Upper lobe of left lung (tissue), 6 donors: ENCODE data around the gene IL10RB. TPM values are rescaled to one million over a fixed set of nuclear protein-coding genes. Genes with fewer than 3 reads are reported as not detected.
A peak's percentile ranks its signal among the peaks of the same experiment; 100 is the strongest.

Experiments used
- ATAC-seq, 2 donors: fragments of 200-7000 bp; cut with Tn5 transposase; one replicate each; pipeline ENCODE4 v1.9.1; 2022; ENCODE audit warnings: mild to moderate bottlenecking in 2 of 2, moderate library complexity in 2 of 2; ENCODE audit not compliant: low FRiP score in 2 of 2
- DNase-seq, 2 donors: peaks; one replicate each; pipeline ENCODE4 v3.0.0-alpha.2; 2019 to 2020
- H3K27ac ChIP-seq, 4 donors: fragments of 200-600 bp; sonication (generic); one replicate each; pipeline ENCODE4 v1.5.1; 2016 to 2019
- H3K27me3 ChIP-seq, 4 donors: fragments of 200-600 bp; sonication (generic); one replicate each; pipeline ENCODE4 v1.5.1; 2017 to 2019
- H3K36me3 ChIP-seq, 4 donors: fragments of 200-600 bp; sonication (generic); one replicate each; pipeline ENCODE4 v1.5.1; 2016 to 2019
- H3K4me1 ChIP-seq, 4 donors: fragments of 200-600 bp; sonication (generic); one replicate each; pipeline ENCODE4 v1.5.1; 2018 to 2019
- H3K4me3 ChIP-seq, 4 donors: fragments of 200-600 bp; sonication (generic); one replicate each; pipeline ENCODE4 v1.5.1; 2017 to 2019; ENCODE audit warnings: mild to moderate bottlenecking in 2 of 4, moderate library complexity in 1 of 4
- H3K9me3 ChIP-seq, 4 donors: fragments of 200-600 bp; sonication (generic); one replicate each; pipeline ENCODE4 v1.5.1; 2018 to 2019
- CTCF ChIP-seq, 6 experiments: fragments of 450-650 bp in 4 of 6; fragments of 200-600 bp in 2 of 6; sonication (generic) in 2 of 6; IDR thresholded peaks; one replicate each; pipeline ENCODE4 v1.5.1; 2016 to 2019; ENCODE audit warnings: antibody characterized with exemption in 6 of 6
- EP300 ChIP-seq, 4 donors: sonication (generic); formaldehyde crosslinking; IDR thresholded peaks; one replicate each; pipeline ENCODE4 v1.5.1; 2017; ENCODE audit warnings: antibody characterized with exemption in 4 of 4, control low read depth in 2 of 4
- POLR2A ChIP-seq, 4 donors: fragments of 450-650 bp; IDR thresholded peaks; one replicate each; pipeline ENCODE4 v1.5.1; 2016 to 2017; ENCODE audit warnings: antibody characterized with exemption in 4 of 4, mild to moderate bottlenecking in 2 of 4
- POLR2AphosphoS5 ChIP-seq, 2 donors: sonication (generic); formaldehyde crosslinking; IDR thresholded peaks; one replicate each; pipeline ENCODE4 v1.5.1; 2017; ENCODE audit warnings: antibody characterized with exemption in 2 of 2
- WGBS, 2 donors: methylation state at CpG; one replicate each; pipeline ENCODE4 v1.1.5; 2017 to 2018; 5-methylcytosine and 5-hydroxymethylcytosine counted together
- total RNA-seq, 6 donors: library from RNA; depleted of rRNA in 4 of 6; stranded (reverse); fragments of >200 nt in 4 of 6; gene quantifications; one replicate each; pipeline versions ENCODE4 v1.1.0 to v1.2.1, GENCODE V29; 2016 to 2021
- donor health status: DM: no; HTN: no; CAD: no; lungs with moderate emphysema.
- donor health status: DM: no; HTN: yes; CAD: no; lungs with severe emphysema.

IL10RB gene
- total RNA-seq, 6 donors from 2014 or later = 11.5 to 49.2 (median 41.0) TPM

- TF ChIP-seq POLR2AphosphoS5 (IDR thresholded peaks at IDR 0.05) (no peak), POLR2A (IDR thresholded peaks at IDR 0.05) (no peak), CTCF (IDR thresholded peaks at IDR 0.05) (no peak), EP300 (IDR thresholded peaks at IDR 0.05) (no peak)
- no peaks in the 10 kb centered on the region for H3K36me3 ChIP-seq
- no peaks in the 10 kb centered on the region for H3K27me3 ChIP-seq
- DNase-seq (no peak), ATAC-seq (no peak)
- 90 to 98% methylated on average over 4 of the region's 4 CpGs for WGBS, 2 donors
- H3K9me3 ChIP-seq = no peaks in the 10 kb centered on the region
- no peak overlapping the region for H3K4me3 ChIP-seq
- peak overlapping the region in 3 of 4 donors; percentile 4 to 67 (median 30) for H3K27ac ChIP-seq
- peaks cover 10 to 22% (median 19%) of the 10 kb centered on the region in 4 donors for H3K4me1 ChIP-seq
Observed at GRCh38 chr21:33305344-33305671, 39.1 kb downstream of the IL10RB start.

DNA sequence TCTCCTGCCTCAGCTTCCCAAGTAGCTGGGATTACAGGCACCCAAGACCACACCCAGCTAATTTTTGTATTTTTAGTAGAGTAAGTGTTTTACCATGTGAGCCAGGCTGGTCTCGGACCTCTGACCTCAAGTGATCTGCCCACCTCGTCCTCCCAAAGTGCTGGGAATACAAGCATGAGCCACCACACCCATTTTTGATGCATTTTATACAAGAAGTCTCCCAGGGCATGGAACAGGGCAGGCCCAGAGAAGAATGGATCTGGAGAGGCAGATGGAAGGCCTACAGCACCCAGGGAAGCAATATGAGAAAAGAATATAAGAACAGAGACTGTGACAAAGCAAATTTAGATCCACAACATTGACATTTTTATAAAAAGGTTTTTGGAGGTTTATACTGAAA, 39.8 kb downstream of the IL10RB start:
- H3K36me3 ChIP-seq = no peaks in the 10 kb centered on the region
- H3K9me3 ChIP-seq = no peaks in the 10 kb centered on the region
- H3K4me1 ChIP-seq = peaks cover 10 to 17% (median 13%) of the 10 kb centered on the region in 4 donors
- ATAC-seq (no peak), DNase-seq (no peak)
- H3K27me3 ChIP-seq = no peaks in the 10 kb centered on the region
- no peak for TF ChIP-seq CTCF (IDR thresholded peaks at IDR 0.05)
- TF ChIP-seq POLR2A (IDR thresholded peaks at IDR 0.05) = no peak
- TF ChIP-seq POLR2AphosphoS5 (IDR thresholded peaks at IDR 0.05) = no peak
- TF ChIP-seq EP300 (IDR thresholded peaks at IDR 0.05) = no peak
- no peak overlapping the region for H3K27ac ChIP-seq
- no peak overlapping the region for H3K4me3 ChIP-seq
- WGBS, 2 donors = 89 to 100% methylated on average over 1 to 2 of the region's 2 CpGs

GRCh38 chr21:33308586-33309490, 42.7 kb downstream of the IL10RB start:
- H3K4me3 ChIP-seq = no peak overlapping the region
- no peaks in the 10 kb centered on the region for H3K27me3 ChIP-seq
- WGBS, 2 donors = 39 to 43% methylated on average over 6 of the region's 6 CpGs
- peaks cover 0 to 4% (median 0%) of the 10 kb centered on the region in 4 donors for H3K4me1 ChIP-seq
- TF ChIP-seq EP300 (IDR thresholded peaks at IDR 0.05) = no peak
- no peaks in the 10 kb centered on the region for H3K9me3 ChIP-seq
- H3K36me3 ChIP-seq = no peaks in the 10 kb centered on the region
- DNase-seq (no peak), ATAC-seq (no peak)
- no peak overlapping the region for H3K27ac ChIP-seq

DNA sequence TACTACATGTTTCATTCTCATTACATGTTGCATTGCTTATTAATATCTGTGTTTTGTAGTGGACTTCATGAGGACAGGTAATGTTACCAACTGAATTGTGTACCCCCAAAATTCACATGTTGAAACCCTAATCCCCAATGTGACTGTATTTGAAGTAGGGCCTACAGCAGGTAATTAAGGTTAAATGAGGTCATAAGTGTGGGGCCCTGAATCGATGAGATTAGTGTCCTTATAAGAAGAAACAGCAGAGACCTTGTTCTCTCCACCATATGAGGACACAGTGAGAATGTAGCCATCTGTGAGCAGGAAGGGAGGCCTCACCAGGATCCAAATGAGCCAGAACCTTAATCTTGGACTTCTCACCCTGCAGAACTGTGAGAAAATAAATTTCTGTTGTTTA, 43.6 kb downstream of the IL10RB start:
- ATAC-seq (no peak), DNase-seq (no peak)
- no peaks in the 10 kb centered on the region for H3K36me3 ChIP-seq
- no peaks in the 10 kb centered on the region for H3K9me3 ChIP-seq
- no peak overlapping the region for H3K4me3 ChIP-seq
- H3K4me1 ChIP-seq = peaks cover 0 to 4% (median 0%) of the 10 kb centered on the region in 4 donors
- H3K27ac ChIP-seq = no peak overlapping the region
- 83 to 100% methylated on average over 1 of the region's 1 CpG for WGBS, 2 donors
- H3K27me3 ChIP-seq = no peaks in the 10 kb centered on the region
- no peak for TF ChIP-seq CTCF (IDR thresholded peaks at IDR 0.05)
- TF ChIP-seq POLR2A (IDR thresholded peaks at IDR 0.05) = no peak
- TF ChIP-seq POLR2AphosphoS5 (IDR thresholded peaks at IDR 0.05) = no peak
- TF ChIP-seq EP300 (IDR thresholded peaks at IDR 0.05) = no peak

DNA sequence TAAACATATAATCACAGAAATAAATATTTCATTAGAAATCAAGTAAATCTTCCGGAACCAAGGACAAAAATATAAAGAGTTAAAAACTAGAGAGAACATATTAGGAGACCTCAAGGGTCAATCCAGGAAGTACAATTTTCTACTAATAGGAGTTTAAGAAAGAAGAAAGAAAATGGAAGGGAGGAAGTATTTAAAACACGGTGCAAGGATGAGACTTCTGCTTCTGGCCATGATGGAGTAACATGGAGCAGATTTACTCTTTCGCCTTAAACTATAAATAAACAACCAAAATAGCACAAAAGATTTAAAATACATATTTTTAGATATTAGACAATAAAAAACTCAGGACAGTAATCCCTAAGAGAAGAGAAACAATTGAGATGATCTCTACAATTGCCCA, 46.0 kb downstream of the IL10RB start:
- H3K9me3 ChIP-seq = no peaks in the 10 kb centered on the region
- H3K4me1 ChIP-seq = peaks cover 0 to 4% (median 0%) of the 10 kb centered on the region in 4 donors
- TF ChIP-seq EP300 (IDR thresholded peaks at IDR 0.05) (no peak), POLR2A (IDR thresholded peaks at IDR 0.05) (no peak), CTCF (IDR thresholded peaks at IDR 0.05) (no peak), POLR2AphosphoS5 (IDR thresholded peaks at IDR 0.05) (no peak)
- DNase-seq (no peak), ATAC-seq (no peak)
- no peaks in the 10 kb centered on the region for H3K27me3 ChIP-seq
- 80 to 90% methylated on average over 3 of the region's 3 CpGs for WGBS, 2 donors
- H3K36me3 ChIP-seq = no peaks in the 10 kb centered on the region
- no peak overlapping the region for H3K4me3 ChIP-seq
- no peak overlapping the region for H3K27ac ChIP-seq
